ENCODE measurements around the gene GIMAP8.

Gene GIMAP8

GRCh38 chr7:150441524-150441923, 8.9 kb upstream of the GIMAP8 start:
- Histone ChIP-seq H3K27me3 (replicated peaks; ENCODE audit: insufficient read depth, low read length) (no peaks in the 10 kb centered on the region), H3K4me3 (ENCODE audit: low read length) (no peak overlapping the region), H3K4me2 (ENCODE audit: low read depth, low read length) (no peak overlapping the region), H3K9me3 (replicated peaks; ENCODE audit: insufficient read depth, low read length) (no peaks in the 10 kb centered on the region), H3K36me3 (replicated peaks; ENCODE audit: insufficient read depth, low read length) (peaks cover 12% of the 10 kb centered on the region), H4K20me1 (ENCODE audit: insufficient read depth, low read length) (no peaks in the 10 kb centered on the region), H3K9ac (ENCODE audit: low read length) (no peak overlapping the region), H3F3A (ENCODE audit: insufficient read depth, low read length) (no peaks in the 10 kb centered on the region), H3K27ac (ENCODE audit: low read length) (no peak overlapping the region), H3K9me2 (replicated peaks; ENCODE audit: insufficient read depth, low read length) (no peaks in the 10 kb centered on the region), H3K79me2 (ENCODE audit: low read length) (peaks cover 61% of the 10 kb centered on the region), H2AFZ (ENCODE audit: low read length) (no peak overlapping the region), H3K4me1 (ENCODE audit: low read length) (peaks cover 13% of the 10 kb centered on the region)
- TF ChIP-seq, protein P1, sequence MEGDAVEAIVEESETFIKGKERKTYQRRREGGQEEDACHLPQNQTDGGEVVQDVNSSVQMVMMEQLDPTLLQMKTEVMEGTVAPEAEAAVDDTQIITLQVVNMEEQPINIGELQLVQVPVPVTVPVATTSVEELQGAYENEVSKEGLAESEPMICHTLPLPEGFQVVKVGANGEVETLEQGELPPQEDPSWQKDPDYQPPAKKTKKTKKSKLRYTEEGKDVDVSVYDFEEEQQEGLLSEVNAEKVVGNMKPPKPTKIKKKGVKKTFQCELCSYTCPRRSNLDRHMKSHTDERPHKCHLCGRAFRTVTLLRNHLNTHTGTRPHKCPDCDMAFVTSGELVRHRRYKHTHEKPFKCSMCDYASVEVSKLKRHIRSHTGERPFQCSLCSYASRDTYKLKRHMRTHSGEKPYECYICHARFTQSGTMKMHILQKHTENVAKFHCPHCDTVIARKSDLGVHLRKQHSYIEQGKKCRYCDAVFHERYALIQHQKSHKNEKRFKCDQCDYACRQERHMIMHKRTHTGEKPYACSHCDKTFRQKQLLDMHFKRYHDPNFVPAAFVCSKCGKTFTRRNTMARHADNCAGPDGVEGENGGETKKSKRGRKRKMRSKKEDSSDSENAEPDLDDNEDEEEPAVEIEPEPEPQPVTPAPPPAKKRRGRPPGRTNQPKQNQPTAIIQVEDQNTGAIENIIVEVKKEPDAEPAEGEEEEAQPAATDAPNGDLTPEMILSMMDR (IDR thresholded peaks at IDR 0.05; ENCODE audit: low read length): no peak
- TF ChIP-seq EZH2phosphoT487 (IDR thresholded peaks at IDR 0.05; ENCODE audit: low read length) (no peak), EZH2 (optimal IDR thresholded peaks at IDR 0.05; ENCODE audit: low read depth, low read length) (no peak)
- DNase-seq: no peak

GRCh38 chr7:150442811-150443210, 7.6 kb upstream of the GIMAP8 start:
- Histone ChIP-seq H4K20me1 (ENCODE audit: insufficient read depth, low read length) (no peaks in the 10 kb centered on the region), H2AFZ (ENCODE audit: low read length) (no peak overlapping the region), H3K27ac (ENCODE audit: low read length) (no peak overlapping the region), H3K4me1 (ENCODE audit: low read length) (peaks cover 9% of the 10 kb centered on the region), H3K9me3 (replicated peaks; ENCODE audit: insufficient read depth, low read length) (no peaks in the 10 kb centered on the region), H3K36me3 (replicated peaks; ENCODE audit: insufficient read depth, low read length) (peaks cover 12% of the 10 kb centered on the region), H3K9me2 (replicated peaks; ENCODE audit: insufficient read depth, low read length) (no peaks in the 10 kb centered on the region), H3K9ac (ENCODE audit: low read length) (no peak overlapping the region), H3K27me3 (replicated peaks; ENCODE audit: insufficient read depth, low read length) (no peaks in the 10 kb centered on the region), H3K79me2 (ENCODE audit: low read length) (peaks cover 50% of the 10 kb centered on the region), H3K4me2 (ENCODE audit: low read depth, low read length) (no peak overlapping the region), H3K4me3 (ENCODE audit: low read length) (no peak overlapping the region), H3F3A (ENCODE audit: insufficient read depth, low read length) (no peaks in the 10 kb centered on the region)
- TF ChIP-seq EZH2 (optimal IDR thresholded peaks at IDR 0.05; ENCODE audit: low read depth, low read length) (no peak), EZH2phosphoT487 (IDR thresholded peaks at IDR 0.05; ENCODE audit: low read length) (no peak)
- TF ChIP-seq, protein P1 (IDR thresholded peaks at IDR 0.05; ENCODE audit: low read length): no peak
- no peak for DNase-seq

- Histone ChIP-seq H4K20me1 (ENCODE audit: insufficient read depth, low read length) (no peaks in the 10 kb centered on the region), H3K4me2 (ENCODE audit: low read depth, low read length) (no peak overlapping the region)
These were observed 6.5 kb upstream of the GIMAP8 start for GRCh38 chr7:150443793-150444540.

More at GRCh38 chr7:150443793-150444540, 6.5 kb upstream of the GIMAP8 start:
- H2AFZ ChIP-seq (ENCODE audit: low read length): no peak overlapping the region
- no peak overlapping the region for H3K4me3 ChIP-seq (ENCODE audit: low read length)
- H3K36me3 ChIP-seq (replicated peaks; ENCODE audit: insufficient read depth, low read length): peaks cover 12% of the 10 kb centered on the region
- TF ChIP-seq EZH2 (optimal IDR thresholded peaks at IDR 0.05; ENCODE audit: low read depth, low read length): no peak
- no peak overlapping the region for H3K27ac ChIP-seq (ENCODE audit: low read length)
- no peaks in the 10 kb centered on the region for H3K9me2 ChIP-seq (replicated peaks; ENCODE audit: insufficient read depth, low read length)
- H3K9ac ChIP-seq (ENCODE audit: low read length): no peak overlapping the region
- H3K79me2 ChIP-seq (ENCODE audit: low read length): peaks cover 38% of the 10 kb centered on the region
- H3K9me3 ChIP-seq (replicated peaks; ENCODE audit: insufficient read depth, low read length): no peaks in the 10 kb centered on the region
- DNase-seq: no peak
- H3F3A ChIP-seq (ENCODE audit: insufficient read depth, low read length): no peaks in the 10 kb centered on the region
- H3K4me1 ChIP-seq (ENCODE audit: low read length): peaks cover 18% of the 10 kb centered on the region
- H3K27me3 ChIP-seq (replicated peaks; ENCODE audit: insufficient read depth, low read length): no peaks in the 10 kb centered on the region
